HCT116 (cell line): Measurements from ENCODE around the gene TST. TPM values are rescaled to one million over a fixed set of nuclear protein-coding genes. Genes with fewer than 3 reads are reported as not detected.

ENCODE experiments used
- ATAC-seq: fragments of 200-7000 bp; cut with Tn5 transposase; 2 replicates; pipeline ENCODE4 v1.9.1; 2020; ENCODE audit warnings: mild to moderate bottlenecking, moderate library complexity
- BruUV-seq: library from RNA; stranded (reverse); fragments of 400-500 nt; replicated peaks from 2 replicates; lab custom pipeline; 2021; lab: Mats Ljungman, UMichigan
- CTCF ChIA-PET: fragments of 300-600 bp; sonication (Branson Sonifier 250); formaldehyde crosslinking; loops from one replicate; lab custom pipeline; 2021; ENCODE audit warnings: antibody characterized with exemption; lab: Charles Lee
- POLR2A ChIA-PET: fragments of 300-600, 350-600 bp; sonication (Branson Sonifier 250); formaldehyde crosslinking; loops from one replicate; lab custom pipeline; 2021; ENCODE audit warnings: antibody characterized with exemption; lab: Charles Lee
- RAD21 ChIA-PET, 2 experiments: fragments of 300-600 bp; sonication (Branson Sonifier 250); formaldehyde crosslinking; loops; one replicate each; lab custom pipeline; 2023; ENCODE audit warnings: low total read pairs in 2 of 2; ENCODE audit not compliant: uncharacterized antibody in 2 of 2, unreplicated experiment in 2 of 2, low non-redundant PET in 1 of 2; lab: Charles Lee
- DNase-seq: peaks from one replicate; pipeline ENCODE4 v3.0.0-alpha.2; 2010; ENCODE audit warnings: low read depth, low spot score
- H2AFZ ChIP-seq: fragments of 200-600 bp; shearing (Covaris generic), sonication (generic); 2 replicates; pipeline ENCODE4 v1.6.1; 2017; ENCODE audit warnings: low read depth, mixed run types, mixed read lengths, antibody characterized with exemption, low read length; ENCODE audit not compliant: poor library complexity, severe bottlenecking
- H3K27ac ChIP-seq: 2 replicates; pipeline ENCODE4 v1.5.1; 2012; ENCODE audit warnings: low read depth, low read length
- H3K27me3 ChIP-seq: fragments of 200-600 bp; sonication (generic); 2 replicates; pipeline ENCODE4 v1.6.1; 2016; ENCODE audit warnings: mixed run types, low read length, mixed read lengths; ENCODE audit not compliant: insufficient read depth
- H3K36me3 ChIP-seq, 2 experiments: fragments of 200-500 bp in 1 of 2; fragments of 200-600 bp in 1 of 2; sonication (Bioruptor generic) in 1 of 2; sonication (generic) in 1 of 2; 2 replicates each; pipeline versions ENCODE4 v1.5.1 to v1.6.1; 2014 to 2016; ENCODE audit warnings: low read length in 2 of 2, inconsistent platforms in 1 of 2, mixed read lengths in 1 of 2, mixed run types in 1 of 2; ENCODE audit not compliant: insufficient read depth in 2 of 2, control insufficient read depth in 1 of 2
- H3K4me1 ChIP-seq, 2 experiments: fragments of 200-600 bp in 1 of 2; sonication (generic) in 1 of 2; 2 replicates each; pipeline versions ENCODE4 v1.5.1 to v1.6.1; 2012 to 2017; ENCODE audit warnings: low read length in 2 of 2, inconsistent platforms in 1 of 2, mild to moderate bottlenecking in 1 of 2, mixed read lengths in 1 of 2, mixed run types in 1 of 2, moderate library complexity in 1 of 2; ENCODE audit not compliant: insufficient read depth in 2 of 2, control insufficient read depth in 1 of 2
- H3K4me2 ChIP-seq: fragments of 200-600 bp; sonication (generic); 2 replicates; pipeline ENCODE4 v1.6.1; 2017; ENCODE audit warnings: mixed run types, low read length, mixed read lengths
- H3K4me3 ChIP-seq, 2 experiments: fragments of 200-600 bp in 1 of 2; sonication (generic) in 1 of 2; replicated peaks in 1 of 2; 2 replicates each; pipeline ENCODE4 v1.5.1; 2011 to 2016; ENCODE audit warnings: low read length in 2 of 2, control low read depth in 1 of 2, low read depth in 1 of 2, mild to moderate bottlenecking in 1 of 2, mixed read lengths in 1 of 2, mixed run types in 1 of 2
- H3K79me2 ChIP-seq: fragments of 200-600 bp; sonication (generic); 2 replicates; pipeline ENCODE4 v1.6.1; 2017; ENCODE audit warnings: mild to moderate bottlenecking, mixed run types, low read length, moderate library complexity, mixed read lengths; ENCODE audit not compliant: insufficient read depth
- H3K9ac ChIP-seq: fragments of 200-600 bp; sonication (generic); 2 replicates; pipeline ENCODE4 v1.6.1; 2016; ENCODE audit warnings: low read length, mixed read lengths
- H3K9me2 ChIP-seq: fragments of 200-600 bp; sonication (generic), shearing (Covaris generic); 2 replicates; pipeline ENCODE4 v1.6.1; 2017; ENCODE audit warnings: mixed run types, mild to moderate bottlenecking, moderate library complexity; ENCODE audit not compliant: insufficient read depth
- H3K9me3 ChIP-seq, 2 experiments: fragments of 200-500 bp in 1 of 2; fragments of 200-600 bp in 1 of 2; sonication (Bioruptor generic) in 1 of 2; sonication (generic) in 1 of 2; 2 replicates each; pipeline ENCODE4 v1.6.1; 2014 to 2017; ENCODE audit warnings: low read length in 2 of 2, mixed read lengths in 2 of 2, inconsistent platforms in 1 of 2, low read depth in 1 of 2, mild to moderate bottlenecking in 1 of 2, mixed run types in 1 of 2, moderate library complexity in 1 of 2; ENCODE audit not compliant: control insufficient read depth in 1 of 2, insufficient read depth in 1 of 2
- H4K20me1 ChIP-seq: fragments of 200-600 bp; sonication (generic), shearing (Covaris generic); 2 replicates; pipeline ENCODE4 v1.6.1; 2017; ENCODE audit warnings: mixed run types, mild to moderate bottlenecking, moderate library complexity; ENCODE audit not compliant: insufficient read depth
- CEBPB ChIP-seq: IDR thresholded peaks from 2 replicates; pipeline ENCODE4 v1.6.1; 2012; ENCODE audit warnings: low read depth
- EGR1 ChIP-seq: IDR thresholded peaks from 2 replicates; pipeline ENCODE4 v1.6.1; 2012; ENCODE audit warnings: low read depth
- ELF1 ChIP-seq: IDR thresholded peaks from 2 replicates; pipeline ENCODE4 v1.6.1; 2012; ENCODE audit warnings: low read depth, borderline replicate concordance
- EZH2phosphoT487 ChIP-seq: fragments of 200-600 bp; IDR thresholded peaks from 2 replicates; pipeline ENCODE4 v1.6.1; 2018; ENCODE audit warnings: antibody characterized with exemption, borderline replicate concordance
- MAX ChIP-seq: IDR thresholded peaks from 2 replicates; pipeline ENCODE4 v1.6.1; 2012
- POLR2A ChIP-seq: IDR thresholded peaks from 2 replicates; pipeline ENCODE4 v1.7.0; 2011; ENCODE audit warnings: borderline replicate concordance; ENCODE audit not compliant: insufficient read depth, insufficient read length; ENCODE audit errors: extremely low read depth
- POLR2AphosphoS5 ChIP-seq: IDR thresholded peaks from 2 replicates; pipeline ENCODE4 v1.6.1; 2011; ENCODE audit warnings: mild to moderate bottlenecking, low read depth, low read length, moderate library complexity
- SP1 ChIP-seq: IDR thresholded peaks from 2 replicates; pipeline ENCODE4 v1.6.1; 2012; ENCODE audit warnings: low read depth
- SRF ChIP-seq: IDR thresholded peaks from 2 replicates; pipeline ENCODE4 v1.6.1; 2012; ENCODE audit warnings: low read depth
- YY1 ChIP-seq: IDR thresholded peaks from 2 replicates; pipeline ENCODE4 v1.6.1; 2011; ENCODE audit warnings: low read length, low read depth, moderate library complexity, mild to moderate bottlenecking; ENCODE audit not compliant: insufficient replicate concordance; ENCODE audit errors: extremely low read depth
- ZFX ChIP-seq: fragments of 450-650 bp; IDR thresholded peaks from 2 replicates; pipeline ENCODE4 v1.6.1; 2017
- ZNF274 ChIP-seq: fragments of 200-500 bp; sonication (Bioruptor generic); IDR thresholded peaks from 2 replicates; pipeline ENCODE4 v1.6.1; 2014; ENCODE audit warnings: mild to moderate bottlenecking, low read depth, low read length, inconsistent platforms
- intact Hi-C: fragments of 100-400 bp; cut with micrococcal nuclease; formaldehyde crosslinking; loops from 2 replicates; pipeline ENCODE4 v1.10.0; 2022
- total RNA-seq: library from RNA; stranded (reverse); gene quantifications from one replicate; pipeline ENCODE4 v1.2.1, GENCODE V29; 2021; ENCODE audit not compliant: unreplicated experiment
- TF ChIP-seq, protein P1 (sequence below): IDR thresholded peaks from 2 replicates; pipeline ENCODE4 v1.6.1; 2011; ENCODE audit warnings: mild to moderate bottlenecking, low read length, moderate library complexity; ENCODE audit not compliant: insufficient replicate concordance; ENCODE audit errors: extremely low read depth
- TF ChIP-seq, protein P2 (sequence below): IDR thresholded peaks from 2 replicates; pipeline ENCODE4 v1.6.1; 2012

TST gene
- total RNA-seq, 1 experiment from 2014 or later: 32.1 TPM

- no peaks in the 10 kb centered on the region for H3K9me3 ChIP-seq
- H3K36me3 ChIP-seq: no peaks in the 10 kb centered on the region
- no peak overlapping the region for H3K27ac ChIP-seq
- no peaks in the 10 kb centered on the region for H3K79me2 ChIP-seq
- no peak overlapping the region for H3K4me3 ChIP-seq
- no peak overlapping the region for H2AFZ ChIP-seq
- peaks cover 5 to 26% of the 10 kb centered on the region in 2 experiments; a peak in 3 of 4 replicates for H3K4me1 ChIP-seq
- DNase-seq: no peak
- no peak overlapping the region for H3K4me2 ChIP-seq
- BruUV-seq: no TSS peak
- POLR2A ChIA-PET: no interaction called here
- H3K9ac ChIP-seq: no peak overlapping the region
- no peaks in the 10 kb centered on the region for H3K9me2 ChIP-seq
- no peaks in the 10 kb centered on the region for H4K20me1 ChIP-seq
- TF ChIP-seq ZNF274: no peak
- TF ChIP-seq SRF: no peak
- TF ChIP-seq EGR1: no peak
- no peak for TF ChIP-seq ZFX
- no peak for TF ChIP-seq YY1
- TF ChIP-seq, protein P1, sequence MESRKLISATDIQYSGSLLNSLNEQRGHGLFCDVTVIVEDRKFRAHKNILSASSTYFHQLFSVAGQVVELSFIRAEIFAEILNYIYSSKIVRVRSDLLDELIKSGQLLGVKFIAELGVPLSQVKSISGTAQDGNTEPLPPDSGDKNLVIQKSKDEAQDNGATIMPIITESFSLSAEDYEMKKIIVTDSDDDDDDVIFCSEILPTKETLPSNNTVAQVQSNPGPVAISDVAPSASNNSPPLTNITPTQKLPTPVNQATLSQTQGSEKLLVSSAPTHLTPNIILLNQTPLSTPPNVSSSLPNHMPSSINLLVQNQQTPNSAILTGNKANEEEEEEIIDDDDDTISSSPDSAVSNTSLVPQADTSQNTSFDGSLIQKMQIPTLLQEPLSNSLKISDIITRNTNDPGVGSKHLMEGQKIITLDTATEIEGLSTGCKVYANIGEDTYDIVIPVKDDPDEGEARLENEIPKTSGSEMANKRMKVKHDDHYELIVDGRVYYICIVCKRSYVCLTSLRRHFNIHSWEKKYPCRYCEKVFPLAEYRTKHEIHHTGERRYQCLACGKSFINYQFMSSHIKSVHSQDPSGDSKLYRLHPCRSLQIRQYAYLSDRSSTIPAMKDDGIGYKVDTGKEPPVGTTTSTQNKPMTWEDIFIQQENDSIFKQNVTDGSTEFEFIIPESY: no peak
- TF ChIP-seq, all 23 proteins: peak for 0
- ChIA-PET RAD21 (no interaction called here), CTCF (no interaction called here)
- no peaks in the 10 kb centered on the region for H3K27me3 ChIP-seq
- intact Hi-C loops: no loop called here
- no peak for ATAC-seq
Measured at GRCh38 chr22:37049224-37049623, 30.0 kb upstream of the TST start.

DNA sequence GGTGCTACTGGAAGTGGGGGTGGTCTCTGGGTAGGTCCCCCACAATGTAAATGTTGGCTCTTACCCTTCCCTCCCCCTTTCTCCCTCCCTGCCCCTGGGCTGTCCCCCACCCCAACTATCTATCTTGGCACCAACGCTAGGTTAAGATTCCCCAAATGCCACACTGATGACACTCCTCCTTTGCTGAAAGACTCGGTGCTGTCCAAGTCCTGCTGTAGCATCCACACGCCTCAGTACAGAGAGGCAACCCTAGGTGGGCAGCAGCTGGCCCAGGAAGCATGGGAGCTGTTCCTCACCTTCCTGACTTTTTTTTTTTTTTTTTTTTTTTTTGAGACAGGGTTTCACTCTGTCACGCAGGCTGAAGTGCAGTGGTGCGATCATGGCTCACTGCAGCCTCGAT, 28.9 kb upstream of the TST start:
- peaks cover 10 to 36% of the 10 kb centered on the region in 2 experiments; a peak in 3 of 4 replicates for H3K4me1 ChIP-seq
- BruUV-seq: no TSS peak
- H3K9me3 ChIP-seq: no peaks in the 10 kb centered on the region
- no peak overlapping the region for H3K27ac ChIP-seq
- H3K4me3 ChIP-seq: no peak overlapping the region
- DNase-seq (no peak), ATAC-seq (no peak)
- no peak overlapping the region for H3K9ac ChIP-seq
- intact Hi-C loops: no loop called here
- H3K36me3 ChIP-seq: no peaks in the 10 kb centered on the region
- H3K4me2 ChIP-seq: no peak overlapping the region
- H2AFZ ChIP-seq: no peak overlapping the region
- no peaks in the 10 kb centered on the region for H3K27me3 ChIP-seq
- POLR2A ChIA-PET: no interaction called here
- CTCF ChIA-PET: no interaction called here
- no peaks in the 10 kb centered on the region for H3K79me2 ChIP-seq
- RAD21 ChIA-PET: no interaction called here
- no peaks in the 10 kb centered on the region for H3K9me2 ChIP-seq
- no peaks in the 10 kb centered on the region for H4K20me1 ChIP-seq
- TF ChIP-seq ZFX (no peak), POLR2A (no peak), SP1 (no peak), POLR2AphosphoS5 (no peak), ELF1 (no peak), EZH2phosphoT487 (no peak), MAX (no peak), CEBPB (no peak), EGR1 (no peak)
- TF ChIP-seq, protein P1: no peak
- TF ChIP-seq, protein P2, sequence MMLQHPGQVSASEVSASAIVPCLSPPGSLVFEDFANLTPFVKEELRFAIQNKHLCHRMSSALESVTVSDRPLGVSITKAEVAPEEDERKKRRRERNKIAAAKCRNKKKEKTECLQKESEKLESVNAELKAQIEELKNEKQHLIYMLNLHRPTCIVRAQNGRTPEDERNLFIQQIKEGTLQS: no peak
